ENCODE data around the gene CAPNS2. TPM values are rescaled to one million over a fixed set of nuclear protein-coding genes. Genes with fewer than 3 reads are reported as not detected.

The CAPNS2 gene
- total RNA-seq, 2 experiments from 2014 or later = not detected

GRCh38 chr16:55552621-55553020 lies 13.9 kb upstream of the CAPNS2 start:
- Mint-ChIP-seq H3K9me3 (no peaks in the 10 kb centered on the region), H3K27ac (no peak overlapping the region), H3K4me1 (no peaks in the 10 kb centered on the region), H3K27me3 (peaks cover 11% of the 10 kb centered on the region), H3K36me3 (ENCODE audit: low read depth) (no peaks in the 10 kb centered on the region), H3K4me3 (no peak overlapping the region)
- POLR2A ChIA-PET = no interaction called here
- CTCF ChIA-PET = no interaction called here
- DNase-seq = no peak

DNA sequence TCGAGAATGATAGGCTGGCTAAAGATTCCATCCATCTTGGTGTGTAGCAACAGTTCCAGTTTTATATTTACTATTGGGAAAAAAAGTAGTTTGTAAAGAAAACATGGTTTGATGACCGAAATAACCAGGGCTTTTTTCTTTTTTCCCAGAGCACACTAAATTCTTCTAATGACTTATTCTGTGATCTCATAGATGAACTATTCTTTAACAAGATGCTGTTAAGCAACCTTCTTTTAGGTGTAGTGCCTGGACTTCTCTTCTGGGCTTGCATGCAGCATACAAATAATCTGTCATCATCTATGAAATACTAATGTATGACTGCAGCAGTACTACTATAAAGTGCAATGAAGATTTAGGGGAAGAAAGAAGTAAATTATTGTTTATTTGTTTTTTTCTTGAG lies 11.0 kb upstream of the CAPNS2 start:
- Mint-ChIP-seq H3K27me3 (peaks cover 8% of the 10 kb centered on the region), H3K36me3 (ENCODE audit: low read depth) (no peaks in the 10 kb centered on the region), H3K4me1 (no peaks in the 10 kb centered on the region), H3K9me3 (no peaks in the 10 kb centered on the region), H3K4me3 (no peak overlapping the region), H3K27ac (no peak overlapping the region)
- ChIA-PET POLR2A (no interaction called here), CTCF (no interaction called here)
- no peak for DNase-seq

DNA sequence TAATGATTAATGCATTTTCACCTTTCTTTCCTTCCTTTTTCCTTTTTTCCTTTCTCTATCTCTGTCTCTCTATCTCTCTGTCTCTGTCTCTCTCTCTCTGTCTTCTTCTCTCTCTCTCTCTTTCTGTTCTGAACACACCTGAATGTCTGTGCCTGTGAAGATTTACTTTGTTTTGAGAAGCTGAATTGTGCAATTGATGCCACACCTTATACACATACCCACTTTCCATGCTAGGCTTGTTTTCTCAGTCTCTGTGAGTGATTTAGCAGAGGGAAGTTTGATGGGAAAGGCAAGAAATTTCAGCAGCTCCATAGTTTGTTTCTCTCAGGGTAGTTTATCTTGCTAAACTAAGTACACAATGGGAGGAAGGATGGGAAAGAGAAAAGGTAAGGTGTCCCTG lies 9.3 kb upstream of the CAPNS2 start:
- ChIA-PET POLR2A (no interaction called here), CTCF (no interaction called here)
- Mint-ChIP-seq H3K36me3 (ENCODE audit: low read depth) (no peaks in the 10 kb centered on the region), H3K4me1 (no peaks in the 10 kb centered on the region), H3K9me3 (no peaks in the 10 kb centered on the region), H3K27me3 (peaks cover 11% of the 10 kb centered on the region), H3K27ac (no peak overlapping the region), H3K4me3 (no peak overlapping the region)
- no peak for DNase-seq

DNA sequence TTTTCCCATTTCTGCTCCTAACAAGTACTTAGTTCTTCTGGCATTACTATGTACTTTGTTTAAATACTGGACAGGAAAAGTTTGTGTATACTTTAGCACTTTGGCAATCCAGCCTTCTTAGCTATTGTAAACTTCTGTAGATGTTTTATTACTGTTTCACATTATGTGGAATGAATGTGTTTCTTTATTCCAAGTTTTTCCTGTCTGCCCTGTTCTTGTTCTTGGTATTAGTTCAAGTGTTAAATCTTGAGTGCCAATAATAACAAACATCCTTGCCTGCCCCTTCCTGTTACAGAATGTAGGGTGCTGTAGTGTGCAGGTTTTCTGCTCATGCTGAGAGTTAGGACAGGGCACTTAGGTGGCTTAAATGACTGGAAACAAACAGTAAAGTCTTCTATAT lies 7.3 kb upstream of the CAPNS2 start:
- no peaks in the 10 kb centered on the region for H3K36me3 Mint-ChIP-seq (ENCODE audit: low read depth)
- no peaks in the 10 kb centered on the region for H3K9me3 Mint-ChIP-seq
- peaks cover 13% of the 10 kb centered on the region for H3K27me3 Mint-ChIP-seq
- no peak for DNase-seq
- H3K4me3 Mint-ChIP-seq = no peak overlapping the region
- no peaks in the 10 kb centered on the region for H3K4me1 Mint-ChIP-seq
- ChIA-PET POLR2A (no interaction called here), CTCF (no interaction called here)
- H3K27ac Mint-ChIP-seq = no peak overlapping the region

DNA sequence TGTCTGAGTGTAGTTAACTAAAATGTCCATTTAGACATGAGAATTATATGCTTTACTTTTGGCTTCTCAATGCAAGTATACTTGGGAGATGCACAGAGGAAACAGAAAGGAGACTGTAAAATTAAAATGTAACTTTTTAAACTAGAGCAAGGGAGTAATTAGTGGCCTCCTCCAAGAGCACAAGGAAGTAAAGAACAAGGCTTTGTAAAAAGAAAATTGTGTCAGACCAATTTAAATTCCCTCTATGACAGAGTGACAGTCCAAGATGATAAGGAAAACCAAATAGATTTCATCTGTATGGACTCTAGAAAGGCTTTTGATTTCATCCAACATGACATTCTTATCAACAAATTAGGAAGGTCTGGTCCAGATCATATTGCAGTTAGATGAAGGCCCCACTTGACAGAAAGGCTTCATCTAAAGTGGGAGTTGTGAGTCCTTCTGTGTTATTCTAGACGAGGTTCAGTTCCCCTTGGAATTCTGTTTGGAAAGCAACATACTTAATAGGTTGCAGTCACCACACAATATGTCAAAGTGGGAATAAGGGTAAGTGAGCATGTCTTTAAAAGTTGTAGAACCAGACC lies 6.5 kb upstream of the CAPNS2 start:
- no peak for DNase-seq
- H3K27me3 Mint-ChIP-seq = peaks cover 13% of the 10 kb centered on the region
- CTCF ChIA-PET = interaction anchor here (0.7 kb wide), 2 partner anchors 17 to 1149 kb away, joined by 3 to 4 read pairs; no protein-coding TSS in a partner anchor
- POLR2A ChIA-PET = no interaction called here
- H3K4me1 Mint-ChIP-seq = no peaks in the 10 kb centered on the region
- no peaks in the 10 kb centered on the region for H3K9me3 Mint-ChIP-seq
- no peak overlapping the region for H3K4me3 Mint-ChIP-seq
- no peak overlapping the region for H3K27ac Mint-ChIP-seq
- H3K36me3 Mint-ChIP-seq (ENCODE audit: low read depth) = no peaks in the 10 kb centered on the region

GRCh38 chr16:55561319-55561848 lies 5.1 kb upstream of the CAPNS2 start:
- POLR2A ChIA-PET = no interaction called here
- Mint-ChIP-seq H3K4me1 (no peaks in the 10 kb centered on the region), H3K9me3 (no peaks in the 10 kb centered on the region), H3K36me3 (ENCODE audit: low read depth) (no peaks in the 10 kb centered on the region), H3K4me3 (no peak overlapping the region), H3K27me3 (peaks cover 13% of the 10 kb centered on the region), H3K27ac (no peak overlapping the region)
- CTCF ChIA-PET = interaction anchor here (0.7 to 1.0 kb wide), 2 partner anchors 96 to 140 kb away, joined by 3 read pairs; no protein-coding TSS in a partner anchor
- DNase-seq = no peak

GRCh38 chr16:55562936-55563335 lies 3.5 kb upstream of the CAPNS2 start:
- Mint-ChIP-seq H3K4me3 (no peak overlapping the region), H3K27me3 (peaks cover 13% of the 10 kb centered on the region), H3K27ac (no peak overlapping the region), H3K9me3 (no peaks in the 10 kb centered on the region), H3K4me1 (no peaks in the 10 kb centered on the region), H3K36me3 (ENCODE audit: low read depth) (no peaks in the 10 kb centered on the region)
- no peak for DNase-seq
- ChIA-PET CTCF (interaction anchor here (0.9 kb wide), 1 partner anchor 99 kb away, joined by 3 read pairs; no protein-coding TSS in a partner anchor), POLR2A (no interaction called here)

DNA sequence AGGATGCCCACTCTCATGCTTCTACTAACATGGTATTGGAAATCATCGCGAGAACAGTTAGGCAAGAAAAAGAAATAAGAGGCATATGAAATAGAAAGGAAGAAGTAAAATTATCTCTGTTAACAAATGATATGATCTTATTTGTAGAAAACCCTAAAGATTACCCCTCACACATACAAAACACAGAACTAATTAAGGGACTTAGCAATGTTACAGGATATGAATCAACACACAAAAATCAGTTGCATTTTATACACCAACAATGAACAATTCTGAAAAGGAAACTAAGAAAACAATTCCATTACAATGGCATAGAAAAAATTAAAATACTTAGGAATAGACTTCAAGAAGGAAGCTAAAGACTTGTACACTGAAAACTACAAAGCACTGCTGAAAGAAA lies 2.7 kb upstream of the CAPNS2 start:
- Mint-ChIP-seq H3K27ac (no peak overlapping the region), H3K36me3 (ENCODE audit: low read depth) (no peaks in the 10 kb centered on the region), H3K27me3 (peaks cover 16% of the 10 kb centered on the region), H3K4me1 (no peaks in the 10 kb centered on the region), H3K9me3 (no peaks in the 10 kb centered on the region), H3K4me3 (no peak overlapping the region)
- no peak for DNase-seq
- ChIA-PET POLR2A (no interaction called here), CTCF (interaction anchor here (0.9 kb wide), 1 partner anchor 100 kb away, joined by 3 read pairs; no protein-coding TSS in a partner anchor)

GRCh38 chr16:55565086-55565485 lies 1.4 kb upstream of the CAPNS2 start:
- CTCF ChIA-PET = no interaction called here
- Mint-ChIP-seq H3K27me3 (peaks cover 15% of the 10 kb centered on the region), H3K9me3 (no peaks in the 10 kb centered on the region), H3K36me3 (ENCODE audit: low read depth) (no peaks in the 10 kb centered on the region), H3K4me1 (no peaks in the 10 kb centered on the region), H3K4me3 (no peak overlapping the region), H3K27ac (no peak overlapping the region)
- no peak for DNase-seq
- POLR2A ChIA-PET = no interaction called here

DNA sequence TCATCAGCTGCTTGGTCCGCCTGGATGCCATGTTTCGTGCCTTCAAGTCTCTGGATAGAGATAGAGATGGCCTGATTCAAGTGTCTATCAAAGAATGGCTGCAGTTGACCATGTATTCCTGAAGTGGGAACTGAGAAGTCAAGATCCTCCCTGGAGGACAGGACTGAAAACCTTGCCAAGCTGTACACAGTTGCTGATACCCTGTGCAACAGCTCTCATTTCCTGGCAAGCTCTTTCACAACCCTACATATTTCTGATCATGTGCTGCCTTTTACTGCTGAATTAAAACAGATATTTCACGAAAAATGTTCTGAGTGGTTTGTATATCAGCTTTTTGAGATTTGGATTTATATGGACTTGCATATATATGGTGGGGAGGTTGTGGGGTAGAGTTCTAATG lies 898 bp downstream of the CAPNS2 start:
- no peak for DNase-seq
- Mint-ChIP-seq H3K4me1 (no peaks in the 10 kb centered on the region), H3K4me3 (no peak overlapping the region), H3K27ac (no peak overlapping the region), H3K27me3 (peaks cover 12% of the 10 kb centered on the region), H3K36me3 (ENCODE audit: low read depth) (no peaks in the 10 kb centered on the region), H3K9me3 (no peaks in the 10 kb centered on the region)
- CTCF ChIA-PET = no interaction called here
- POLR2A ChIA-PET = no interaction called here

GRCh38 chr16:55568207-55568606 lies 1.7 kb downstream of the CAPNS2 start:
- ChIA-PET CTCF (no interaction called here), POLR2A (no interaction called here)
- Mint-ChIP-seq H3K4me3 (no peak overlapping the region), H3K36me3 (ENCODE audit: low read depth) (no peaks in the 10 kb centered on the region), H3K27ac (no peak overlapping the region), H3K9me3 (no peaks in the 10 kb centered on the region), H3K4me1 (no peaks in the 10 kb centered on the region), H3K27me3 (peaks cover 14% of the 10 kb centered on the region)
- no peak for DNase-seq

GRCh38 chr16:55569025-55569424 lies 2.5 kb downstream of the CAPNS2 start:
- Mint-ChIP-seq H3K9me3 (no peaks in the 10 kb centered on the region), H3K27ac (no peak overlapping the region), H3K36me3 (ENCODE audit: low read depth) (no peaks in the 10 kb centered on the region), H3K4me3 (no peak overlapping the region), H3K4me1 (no peaks in the 10 kb centered on the region), H3K27me3 (peaks cover 10% of the 10 kb centered on the region)
- no peak for DNase-seq
- ChIA-PET POLR2A (no interaction called here), CTCF (no interaction called here)

DNA sequence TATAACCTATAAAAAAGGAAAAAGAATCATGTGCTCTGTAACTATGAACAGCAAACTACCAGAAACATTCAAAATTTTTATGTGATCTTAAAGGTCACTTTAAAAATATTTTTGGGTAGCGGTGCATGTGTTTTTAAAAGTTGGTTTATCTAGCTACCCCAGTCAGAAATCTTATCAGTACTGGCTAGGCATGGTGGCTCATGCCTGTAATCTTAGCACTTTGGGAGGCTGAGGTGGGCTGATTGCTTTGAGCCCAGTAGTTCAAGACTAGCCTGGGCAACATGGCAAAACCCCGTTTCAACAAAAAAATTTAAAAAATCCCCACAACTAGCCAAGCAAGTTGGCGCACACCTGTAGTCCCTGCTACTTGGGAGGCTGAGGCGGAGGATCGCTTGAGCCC lies 3.7 kb downstream of the CAPNS2 start:
- no peaks in the 10 kb centered on the region for H3K4me1 Mint-ChIP-seq
- H3K9me3 Mint-ChIP-seq = no peaks in the 10 kb centered on the region
- no peak for DNase-seq
- H3K27ac Mint-ChIP-seq = no peak overlapping the region
- POLR2A ChIA-PET = no interaction called here
- no peaks in the 10 kb centered on the region for H3K36me3 Mint-ChIP-seq (ENCODE audit: low read depth)
- CTCF ChIA-PET = interaction anchor here (1.1 kb wide), 1 partner anchor 105 kb away, joined by 3 read pairs; no protein-coding TSS in a partner anchor
- no peak overlapping the region for H3K4me3 Mint-ChIP-seq
- peaks cover 10% of the 10 kb centered on the region for H3K27me3 Mint-ChIP-seq

GRCh38 chr16:55571191-55571897 lies 4.9 kb downstream of the CAPNS2 start:
- Mint-ChIP-seq H3K36me3 (ENCODE audit: low read depth) (no peaks in the 10 kb centered on the region), H3K4me3 (no peak overlapping the region), H3K27ac (no peak overlapping the region), H3K9me3 (no peaks in the 10 kb centered on the region), H3K4me1 (no peaks in the 10 kb centered on the region), H3K27me3 (peaks cover 10% of the 10 kb centered on the region)
- ChIA-PET POLR2A (no interaction called here), CTCF (interaction anchor here (1.1 kb wide), 1 partner anchor 106 kb away, joined by 3 read pairs; no protein-coding TSS in a partner anchor)
- no peak for DNase-seq
